ENCODE measurements around the gene MAGI2.

- TF ChIP-seq, protein P1, sequence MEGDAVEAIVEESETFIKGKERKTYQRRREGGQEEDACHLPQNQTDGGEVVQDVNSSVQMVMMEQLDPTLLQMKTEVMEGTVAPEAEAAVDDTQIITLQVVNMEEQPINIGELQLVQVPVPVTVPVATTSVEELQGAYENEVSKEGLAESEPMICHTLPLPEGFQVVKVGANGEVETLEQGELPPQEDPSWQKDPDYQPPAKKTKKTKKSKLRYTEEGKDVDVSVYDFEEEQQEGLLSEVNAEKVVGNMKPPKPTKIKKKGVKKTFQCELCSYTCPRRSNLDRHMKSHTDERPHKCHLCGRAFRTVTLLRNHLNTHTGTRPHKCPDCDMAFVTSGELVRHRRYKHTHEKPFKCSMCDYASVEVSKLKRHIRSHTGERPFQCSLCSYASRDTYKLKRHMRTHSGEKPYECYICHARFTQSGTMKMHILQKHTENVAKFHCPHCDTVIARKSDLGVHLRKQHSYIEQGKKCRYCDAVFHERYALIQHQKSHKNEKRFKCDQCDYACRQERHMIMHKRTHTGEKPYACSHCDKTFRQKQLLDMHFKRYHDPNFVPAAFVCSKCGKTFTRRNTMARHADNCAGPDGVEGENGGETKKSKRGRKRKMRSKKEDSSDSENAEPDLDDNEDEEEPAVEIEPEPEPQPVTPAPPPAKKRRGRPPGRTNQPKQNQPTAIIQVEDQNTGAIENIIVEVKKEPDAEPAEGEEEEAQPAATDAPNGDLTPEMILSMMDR (IDR thresholded peaks at IDR 0.05) = no peak
- no peak for TF ChIP-seq POLR2A (IDR thresholded peaks at IDR 0.05)
These were observed 194.6 kb downstream of the MAGI2 start for GRCh38 chr7:79258826-79259225.

Measured in ovary (tissue), 3 donors.